ENCODE results near the gene CBLL2.
"Not testable (repeated sequence)": the region's sequence is repeated elsewhere in the genome, so short reads cannot be mapped to it uniquely, and the experiment has no call there.

The CBLL2 gene

DNA sequence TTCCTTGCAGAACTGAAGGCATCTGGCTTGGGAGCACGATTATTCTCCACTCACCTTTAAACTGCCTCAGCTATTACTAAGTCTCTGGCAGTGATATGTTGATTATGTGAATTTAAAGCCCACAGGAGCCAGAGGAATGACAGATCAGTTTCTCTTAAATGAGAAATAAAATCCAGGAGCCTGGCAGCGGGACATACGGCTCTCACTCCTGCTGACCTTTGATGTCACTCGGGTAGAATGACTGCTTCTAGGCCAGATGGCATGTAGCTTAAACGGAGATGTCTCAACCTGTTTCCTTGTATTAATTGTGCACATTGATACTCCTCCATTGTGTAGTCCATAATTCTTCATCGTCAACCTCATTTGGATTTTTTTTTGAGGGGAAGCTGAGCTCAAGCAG is 4.0 kb upstream of the CBLL2 start:
- no peak overlapping the region for H3K4me3 ChIP-seq (replicated peaks; ENCODE audit: low read depth, low read length)
- TF ChIP-seq, protein P1, sequence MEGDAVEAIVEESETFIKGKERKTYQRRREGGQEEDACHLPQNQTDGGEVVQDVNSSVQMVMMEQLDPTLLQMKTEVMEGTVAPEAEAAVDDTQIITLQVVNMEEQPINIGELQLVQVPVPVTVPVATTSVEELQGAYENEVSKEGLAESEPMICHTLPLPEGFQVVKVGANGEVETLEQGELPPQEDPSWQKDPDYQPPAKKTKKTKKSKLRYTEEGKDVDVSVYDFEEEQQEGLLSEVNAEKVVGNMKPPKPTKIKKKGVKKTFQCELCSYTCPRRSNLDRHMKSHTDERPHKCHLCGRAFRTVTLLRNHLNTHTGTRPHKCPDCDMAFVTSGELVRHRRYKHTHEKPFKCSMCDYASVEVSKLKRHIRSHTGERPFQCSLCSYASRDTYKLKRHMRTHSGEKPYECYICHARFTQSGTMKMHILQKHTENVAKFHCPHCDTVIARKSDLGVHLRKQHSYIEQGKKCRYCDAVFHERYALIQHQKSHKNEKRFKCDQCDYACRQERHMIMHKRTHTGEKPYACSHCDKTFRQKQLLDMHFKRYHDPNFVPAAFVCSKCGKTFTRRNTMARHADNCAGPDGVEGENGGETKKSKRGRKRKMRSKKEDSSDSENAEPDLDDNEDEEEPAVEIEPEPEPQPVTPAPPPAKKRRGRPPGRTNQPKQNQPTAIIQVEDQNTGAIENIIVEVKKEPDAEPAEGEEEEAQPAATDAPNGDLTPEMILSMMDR (IDR thresholded peaks at IDR 0.05; ENCODE audit: low read depth, low read length, missing control alignments): no peak
- no peak for DNase-seq (ENCODE audit: extremely low read depth, low read depth)

- TF ChIP-seq, protein P1 (IDR thresholded peaks at IDR 0.05; ENCODE audit: low read depth, low read length, missing control alignments): no peak
- no peak for DNase-seq (ENCODE audit: extremely low read depth, low read depth)
- H3K4me3 ChIP-seq (replicated peaks; ENCODE audit: low read depth, low read length): no peak overlapping the region
Observed at GRCh38 chrX:22273714-22274317, 1.1 kb downstream of the CBLL2 start.

- TF ChIP-seq, protein P1 (IDR thresholded peaks at IDR 0.05; ENCODE audit: low read depth, low read length, missing control alignments): no peak
- no peak overlapping the region for H3K4me3 ChIP-seq (replicated peaks; ENCODE audit: low read depth, low read length)
Observed at GRCh38 chrX:22276781-22277180, 4.1 kb downstream of the CBLL2 start.

GRCh38 chrX:22278375-22278774 is 5.7 kb downstream of the CBLL2 start:
- TF ChIP-seq, protein P1 (IDR thresholded peaks at IDR 0.05; ENCODE audit: low read depth, low read length, missing control alignments): peak; percentile 16
- no peak overlapping the region for H3K4me3 ChIP-seq (replicated peaks; ENCODE audit: low read depth, low read length)
- no peak for DNase-seq (ENCODE audit: extremely low read depth, low read depth)

More at GRCh38 chrX:22276781-22277180, 4.1 kb downstream of the CBLL2 start:
- DNase-seq (ENCODE audit: extremely low read depth, low read depth): no peak

- DNase-seq (ENCODE audit: extremely low read depth, low read depth); H3K4me3 ChIP-seq (replicated peaks; ENCODE audit: low read depth, low read length): not testable (repeated sequence)
Observed at GRCh38 chrX:22289209-22289608, 16.5 kb downstream of the CBLL2 start.

DNA sequence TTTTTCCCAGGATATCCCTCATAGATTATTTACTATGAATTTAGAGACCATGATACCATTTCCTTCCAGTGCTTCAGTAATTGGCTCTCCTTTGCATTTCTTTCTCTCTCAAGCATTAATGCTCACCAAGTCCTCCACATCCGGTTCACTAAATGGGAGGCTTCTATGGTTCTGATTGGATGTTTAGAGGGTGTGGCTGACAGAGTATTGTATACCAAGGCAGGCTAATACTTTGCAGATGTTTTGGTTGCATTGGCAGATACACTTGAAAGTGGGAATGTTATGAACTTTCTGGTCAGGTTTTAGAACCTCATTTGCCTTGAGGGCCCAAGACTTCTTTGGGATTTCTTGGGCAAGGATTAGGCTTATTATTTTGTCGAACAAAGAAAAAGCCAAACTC is 24.2 kb downstream of the CBLL2 start:
- DNase-seq (ENCODE audit: extremely low read depth, low read depth): peak; percentile 59
- no peak overlapping the region for H3K4me3 ChIP-seq (replicated peaks; ENCODE audit: low read depth, low read length)
- TF ChIP-seq, protein P1 (IDR thresholded peaks at IDR 0.05; ENCODE audit: low read depth, low read length, missing control alignments): no peak

- no peak for DNase-seq (ENCODE audit: extremely low read depth, low read depth)
- H3K4me3 ChIP-seq (replicated peaks; ENCODE audit: low read depth, low read length): no peak overlapping the region
- TF ChIP-seq, protein P1 (IDR thresholded peaks at IDR 0.05; ENCODE audit: low read depth, low read length, missing control alignments): no peak
Observed at GRCh38 chrX:22300130-22300529, 27.4 kb downstream of the CBLL2 start.

Measured in HFF-Myc (cell line).